Ovary (tissue), 3 donors: ENCODE measurements around the gene HEATR9.

Experiments used
- EP300 ChIP-seq: sonication (generic); formaldehyde crosslinking; IDR thresholded peaks from one replicate; pipeline ENCODE4 v1.6.1; 2017; ENCODE audit warnings: antibody characterized with exemption
- POLR2A ChIP-seq: fragments of 450-650 bp; IDR thresholded peaks from one replicate; pipeline ENCODE4 v1.6.1; 2017; ENCODE audit warnings: antibody characterized with exemption, mild to moderate bottlenecking, moderate library complexity
- TF ChIP-seq, protein P1 (sequence below), 3 donors: fragments of 450-650 bp in 2 of 3; fragments of 200-600 bp in 1 of 3; IDR thresholded peaks; one replicate each; pipeline versions ENCODE4 v1.5.1 to v1.8.0; 2016 to 2022; ENCODE audit warnings: antibody characterized with exemption in 3 of 3, mild to moderate bottlenecking in 1 of 3
- donor health status: DM: no; HTN: no; CAD: no.

GRCh38 chr17:35849469-35850348 lies 19.0 kb downstream of the HEATR9 start:
- TF ChIP-seq, protein P1, sequence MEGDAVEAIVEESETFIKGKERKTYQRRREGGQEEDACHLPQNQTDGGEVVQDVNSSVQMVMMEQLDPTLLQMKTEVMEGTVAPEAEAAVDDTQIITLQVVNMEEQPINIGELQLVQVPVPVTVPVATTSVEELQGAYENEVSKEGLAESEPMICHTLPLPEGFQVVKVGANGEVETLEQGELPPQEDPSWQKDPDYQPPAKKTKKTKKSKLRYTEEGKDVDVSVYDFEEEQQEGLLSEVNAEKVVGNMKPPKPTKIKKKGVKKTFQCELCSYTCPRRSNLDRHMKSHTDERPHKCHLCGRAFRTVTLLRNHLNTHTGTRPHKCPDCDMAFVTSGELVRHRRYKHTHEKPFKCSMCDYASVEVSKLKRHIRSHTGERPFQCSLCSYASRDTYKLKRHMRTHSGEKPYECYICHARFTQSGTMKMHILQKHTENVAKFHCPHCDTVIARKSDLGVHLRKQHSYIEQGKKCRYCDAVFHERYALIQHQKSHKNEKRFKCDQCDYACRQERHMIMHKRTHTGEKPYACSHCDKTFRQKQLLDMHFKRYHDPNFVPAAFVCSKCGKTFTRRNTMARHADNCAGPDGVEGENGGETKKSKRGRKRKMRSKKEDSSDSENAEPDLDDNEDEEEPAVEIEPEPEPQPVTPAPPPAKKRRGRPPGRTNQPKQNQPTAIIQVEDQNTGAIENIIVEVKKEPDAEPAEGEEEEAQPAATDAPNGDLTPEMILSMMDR (IDR thresholded peaks at IDR 0.05): peak in 1 of 3 donors; percentile 19
- no peak for TF ChIP-seq POLR2A
- no peak for TF ChIP-seq EP300
